Activated T-cell treated with anti-CD3 and anti-CD28 coated beads, Interleukin-2, amount 50 U/mL, for 24 hours (primary cell): ENCODE data around the gene INHBE.

ENCODE experiments used
- DNase-seq: peaks from one replicate; pipeline ENCODE4 v3.0.0-alpha.2; 2020
- H3K27ac Mint-ChIP-seq: 2 replicates; pipeline ENCODE4 v1.8.0; 2020; ENCODE audit warnings: mild to moderate bottlenecking, mixed read lengths
- H3K27me3 Mint-ChIP-seq: 2 replicates; pipeline ENCODE4 v1.8.0; 2020; ENCODE audit warnings: mixed read lengths
- H3K36me3 Mint-ChIP-seq: 2 replicates; pipeline ENCODE4 v1.8.0; 2020; ENCODE audit warnings: low read depth, mixed read lengths
- H3K4me1 Mint-ChIP-seq: 2 replicates; pipeline ENCODE4 v1.8.0; 2020; ENCODE audit warnings: low read depth, mixed read lengths
- H3K4me3 Mint-ChIP-seq: 2 replicates; pipeline ENCODE4 v1.8.0; 2020; ENCODE audit warnings: mild to moderate bottlenecking, moderate library complexity, mixed read lengths
- H3K9me3 Mint-ChIP-seq: 2 replicates; pipeline ENCODE4 v1.8.0; 2020; ENCODE audit warnings: mixed read lengths

INHBE gene

GRCh38 chr12:57451233-57451778, 3.8 kb upstream of the INHBE start:
- no peak overlapping the region for H3K27ac Mint-ChIP-seq
- H3K36me3 Mint-ChIP-seq = no peaks in the 10 kb centered on the region
- no peaks in the 10 kb centered on the region for H3K9me3 Mint-ChIP-seq
- H3K27me3 Mint-ChIP-seq = peaks cover 3% of the 10 kb centered on the region
- peaks cover 31% of the 10 kb centered on the region for H3K4me1 Mint-ChIP-seq
- no peak overlapping the region for H3K4me3 Mint-ChIP-seq
- DNase-seq = no peak

GRCh38 chr12:57452181-57452936, 2.7 kb upstream of the INHBE start:
- H3K9me3 Mint-ChIP-seq = no peaks in the 10 kb centered on the region
- peak overlapping the region; percentile 28 for H3K4me3 Mint-ChIP-seq
- H3K27me3 Mint-ChIP-seq = peaks cover 3% of the 10 kb centered on the region
- H3K4me1 Mint-ChIP-seq = peaks cover 32% of the 10 kb centered on the region
- peak overlapping the region; percentile 71 for H3K27ac Mint-ChIP-seq
- no peaks in the 10 kb centered on the region for H3K36me3 Mint-ChIP-seq
- DNase-seq = no peak

GRCh38 chr12:57452937-57453509, 2.1 kb upstream of the INHBE start:
- DNase-seq = peak; percentile 68
- no peaks in the 10 kb centered on the region for H3K9me3 Mint-ChIP-seq
- H3K36me3 Mint-ChIP-seq = no peaks in the 10 kb centered on the region
- H3K4me3 Mint-ChIP-seq = peak overlapping the region; percentile 28
- peaks cover 34% of the 10 kb centered on the region for H3K4me1 Mint-ChIP-seq
- H3K27ac Mint-ChIP-seq = peak overlapping the region; percentile 71
- H3K27me3 Mint-ChIP-seq = peaks cover 3% of the 10 kb centered on the region

GRCh38 chr12:57454213-57454565, 918 bp upstream of the INHBE start:
- H3K4me3 Mint-ChIP-seq = no peak overlapping the region
- H3K4me1 Mint-ChIP-seq = peaks cover 44% of the 10 kb centered on the region
- peak overlapping the region; percentile 63 for H3K27ac Mint-ChIP-seq
- no peaks in the 10 kb centered on the region for H3K9me3 Mint-ChIP-seq
- H3K27me3 Mint-ChIP-seq = peaks cover 3% of the 10 kb centered on the region
- no peak for DNase-seq
- H3K36me3 Mint-ChIP-seq = no peaks in the 10 kb centered on the region

GRCh38 chr12:57455374-57456144, 452 bp downstream of the INHBE start:
- no peak for DNase-seq
- H3K4me1 Mint-ChIP-seq = peaks cover 55% of the 10 kb centered on the region
- H3K9me3 Mint-ChIP-seq = no peaks in the 10 kb centered on the region
- H3K27me3 Mint-ChIP-seq = peaks cover 7% of the 10 kb centered on the region
- no peaks in the 10 kb centered on the region for H3K36me3 Mint-ChIP-seq
- peak overlapping the region; percentile 54 for H3K27ac Mint-ChIP-seq
- peak overlapping the region; percentile 76 for H3K4me3 Mint-ChIP-seq

- H3K36me3 Mint-ChIP-seq = no peaks in the 10 kb centered on the region
- H3K4me3 Mint-ChIP-seq = peak overlapping the region; percentile 76
- H3K27ac Mint-ChIP-seq = peak overlapping the region; percentile 54
- peaks cover 11% of the 10 kb centered on the region for H3K27me3 Mint-ChIP-seq
- peak; percentile 62 for DNase-seq
- no peaks in the 10 kb centered on the region for H3K9me3 Mint-ChIP-seq
- H3K4me1 Mint-ChIP-seq = peaks cover 57% of the 10 kb centered on the region
Observed at GRCh38 chr12:57456145-57456700, 1.1 kb downstream of the INHBE start.

- Mint-ChIP-seq H3K36me3 (no peaks in the 10 kb centered on the region), H3K4me3 (no peak overlapping the region), H3K9me3 (no peaks in the 10 kb centered on the region), H3K4me1 (peaks cover 61% of the 10 kb centered on the region), H3K27me3 (peaks cover 15% of the 10 kb centered on the region), H3K27ac (no peak overlapping the region)
- DNase-seq = no peak
Observed at GRCh38 chr12:57456737-57457490, 1.8 kb downstream of the INHBE start.

- no peak for DNase-seq
- Mint-ChIP-seq H3K27me3 (peaks cover 13% of the 10 kb centered on the region), H3K9me3 (no peaks in the 10 kb centered on the region), H3K4me3 (peak overlapping the region; percentile 90), H3K36me3 (peaks cover 2% of the 10 kb centered on the region), H3K27ac (peak overlapping the region; percentile 95), H3K4me1 (peaks cover 62% of the 10 kb centered on the region)
Observed at GRCh38 chr12:57458665-57459054, 3.6 kb downstream of the INHBE start.

GRCh38 chr12:57459055-57459749, 4.1 kb downstream of the INHBE start:
- Mint-ChIP-seq H3K4me3 (peak overlapping the region; percentile 90), H3K4me1 (peaks cover 66% of the 10 kb centered on the region), H3K27ac (peak overlapping the region; percentile 95), H3K27me3 (peaks cover 13% of the 10 kb centered on the region), H3K9me3 (no peaks in the 10 kb centered on the region), H3K36me3 (peaks cover 2% of the 10 kb centered on the region)
- DNase-seq = peak; percentile 94

- H3K4me3 Mint-ChIP-seq = peak within 1 kb of the TSS; percentile 90
- H3K9me3 Mint-ChIP-seq = no peaks in the 10 kb centered on the region
- peaks cover 2% of the 10 kb centered on the region for H3K36me3 Mint-ChIP-seq
- peaks cover 13% of the 10 kb centered on the region for H3K27me3 Mint-ChIP-seq
- DNase-seq = no peak
- peak within 1 kb of the TSS; percentile 95 for H3K27ac Mint-ChIP-seq
- peaks cover 65% of the 10 kb centered on the region for H3K4me1 Mint-ChIP-seq
Observed at GRCh38 chr12:57459750-57460467, 4.8 kb downstream of the INHBE start, which contains the start of gene GLI1. Gene GLI1, plus strand, starts transcription at chr12:57459785. Its CDS starts 3,907 bp downstream, at chr12:57463692.

- no peak for DNase-seq
- Mint-ChIP-seq H3K27me3 (peaks cover 13% of the 10 kb centered on the region), H3K4me1 (peaks cover 62% of the 10 kb centered on the region), H3K9me3 (no peaks in the 10 kb centered on the region), H3K36me3 (peaks cover 2% of the 10 kb centered on the region), H3K4me3 (peak overlapping the region; percentile 74), H3K27ac (no peak overlapping the region)
Observed at GRCh38 chr12:57460468-57460784, 5.3 kb downstream of the INHBE start.

- no peaks in the 10 kb centered on the region for H3K9me3 Mint-ChIP-seq
- no peak for DNase-seq
- H3K27ac Mint-ChIP-seq = no peak overlapping the region
- H3K36me3 Mint-ChIP-seq = peaks cover 2% of the 10 kb centered on the region
- peaks cover 58% of the 10 kb centered on the region for H3K4me1 Mint-ChIP-seq
- peaks cover 13% of the 10 kb centered on the region for H3K27me3 Mint-ChIP-seq
- peak overlapping the region; percentile 84 for H3K4me3 Mint-ChIP-seq
Observed at GRCh38 chr12:57460841-57461275, 5.8 kb downstream of the INHBE start.
